Vagina (tissue), 2 donors: ENCODE data around the gene AKR1C1.
"Not testable (repeated sequence)": the region's sequence is repeated elsewhere in the genome, so short reads cannot be mapped to it uniquely, and the experiment has no call there.

Source experiments
- POLR2A ChIP-seq, 2 donors: fragments of 450-650 bp; IDR thresholded peaks; one replicate each; pipeline ENCODE4 v1.6.1; 2017; ENCODE audit warnings: antibody characterized with exemption in 2 of 2, mild to moderate bottlenecking in 2 of 2, moderate library complexity in 2 of 2
- POLR2AphosphoS5 ChIP-seq, 2 donors: sonication (generic); formaldehyde crosslinking; IDR thresholded peaks; one replicate each; pipeline ENCODE4 v1.9.0; 2017; ENCODE audit warnings: antibody characterized with exemption in 2 of 2, mild to moderate bottlenecking in 2 of 2, low read depth in 1 of 2; ENCODE audit not compliant: insufficient read depth in 1 of 2
- TF ChIP-seq, protein P1 (sequence below), 3 experiments: fragments of 450-650 bp in 2 of 3; fragments of 200-600 bp in 1 of 3; sonication (generic) in 1 of 3; IDR thresholded peaks; one replicate each; pipeline ENCODE4 v1.5.1; 2017 to 2019; ENCODE audit warnings: antibody characterized with exemption in 3 of 3, mild to moderate bottlenecking in 2 of 3, moderate library complexity in 2 of 3

DNA sequence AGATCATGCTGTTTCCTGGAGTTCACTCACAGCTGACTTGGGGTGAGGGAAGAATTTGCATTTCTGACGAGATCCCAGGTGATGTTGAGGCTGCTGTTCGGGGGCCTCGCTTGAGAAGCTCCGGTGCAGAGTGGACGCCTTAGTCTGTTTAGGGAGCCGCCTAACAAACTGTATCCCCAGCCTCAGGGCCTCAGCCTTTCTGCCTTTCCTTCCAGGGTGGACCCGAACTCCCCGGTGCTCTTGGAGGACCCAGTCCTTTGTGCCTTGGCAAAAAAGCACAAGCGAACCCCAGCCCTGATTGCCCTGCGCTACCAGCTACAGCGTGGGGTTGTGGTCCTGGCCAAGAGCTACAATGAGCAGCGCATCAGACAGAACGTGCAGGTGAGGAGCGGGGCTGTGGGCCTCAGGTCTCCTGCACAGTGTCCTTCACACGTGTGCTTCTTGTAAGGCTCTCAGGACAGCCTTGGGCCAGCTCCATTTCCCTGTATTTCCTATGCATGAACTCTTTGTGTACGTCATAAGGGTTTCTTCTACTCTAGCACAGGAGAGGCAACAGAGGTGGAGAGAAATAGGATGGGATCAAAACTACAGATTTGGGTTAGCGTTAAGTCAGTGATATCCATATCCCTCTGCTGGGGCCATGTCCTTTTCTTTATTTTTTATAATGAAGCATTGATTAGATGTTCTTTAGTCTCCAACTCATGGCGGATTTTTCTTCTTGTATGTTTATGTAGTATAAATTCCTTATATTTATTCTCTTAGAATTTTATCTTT lies 9.3 kb downstream of the AKR1C1 start:
- TF ChIP-seq, protein P1, sequence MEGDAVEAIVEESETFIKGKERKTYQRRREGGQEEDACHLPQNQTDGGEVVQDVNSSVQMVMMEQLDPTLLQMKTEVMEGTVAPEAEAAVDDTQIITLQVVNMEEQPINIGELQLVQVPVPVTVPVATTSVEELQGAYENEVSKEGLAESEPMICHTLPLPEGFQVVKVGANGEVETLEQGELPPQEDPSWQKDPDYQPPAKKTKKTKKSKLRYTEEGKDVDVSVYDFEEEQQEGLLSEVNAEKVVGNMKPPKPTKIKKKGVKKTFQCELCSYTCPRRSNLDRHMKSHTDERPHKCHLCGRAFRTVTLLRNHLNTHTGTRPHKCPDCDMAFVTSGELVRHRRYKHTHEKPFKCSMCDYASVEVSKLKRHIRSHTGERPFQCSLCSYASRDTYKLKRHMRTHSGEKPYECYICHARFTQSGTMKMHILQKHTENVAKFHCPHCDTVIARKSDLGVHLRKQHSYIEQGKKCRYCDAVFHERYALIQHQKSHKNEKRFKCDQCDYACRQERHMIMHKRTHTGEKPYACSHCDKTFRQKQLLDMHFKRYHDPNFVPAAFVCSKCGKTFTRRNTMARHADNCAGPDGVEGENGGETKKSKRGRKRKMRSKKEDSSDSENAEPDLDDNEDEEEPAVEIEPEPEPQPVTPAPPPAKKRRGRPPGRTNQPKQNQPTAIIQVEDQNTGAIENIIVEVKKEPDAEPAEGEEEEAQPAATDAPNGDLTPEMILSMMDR (IDR thresholded peaks at IDR 0.05): not testable (repeated sequence)
- TF ChIP-seq POLR2A (IDR thresholded peaks at IDR 0.05); POLR2AphosphoS5 (IDR thresholded peaks at IDR 0.05; ENCODE audit: insufficient read depth in 1 of 2, low read depth in 1 of 2): not testable (repeated sequence)
